ENCODE results near the gene SPOUT1.
"Not testable (repeated sequence)": the region's sequence is repeated elsewhere in the genome, so short reads cannot be mapped to it uniquely, and the experiment has no call there.

SPOUT1 gene

GRCh38 chr9:128829477-128830251 lies at the start of gene SPOUT1:
Gene SPOUT1 (minus strand): TSS chr9:128829794. CDS start chr9:128829780, 14 bp downstream.
- DNase-seq (ENCODE audit: low read depth in 1 of 2, low spot score in 1 of 2) = peak; percentile 86 to 93

- no peak for DNase-seq (ENCODE audit: low read depth in 1 of 2, low spot score in 1 of 2)
Measured at GRCh38 chr9:128877852-128878251, 48.3 kb upstream of the SPOUT1 start.

GRCh38 chr9:128870941-128871265 lies 41.3 kb upstream of the SPOUT1 start:
- not testable (repeated sequence) for DNase-seq (ENCODE audit: low read depth in 1 of 2, low spot score in 1 of 2)

GRCh38 chr9:128870128-128870940 lies 40.7 kb upstream of the SPOUT1 start:
- DNase-seq (ENCODE audit: low read depth in 1 of 2, low spot score in 1 of 2) = no peak

GRCh38 chr9:128863647-128864046 lies 34.1 kb upstream of the SPOUT1 start:
- DNase-seq (ENCODE audit: low read depth in 1 of 2, low spot score in 1 of 2) = peak; percentile 77 to 83

GRCh38 chr9:128862401-128862851 lies 32.8 kb upstream of the SPOUT1 start:
- DNase-seq (ENCODE audit: low read depth in 1 of 2, low spot score in 1 of 2) = no peak

GRCh38 chr9:128861501-128861900 lies 31.9 kb upstream of the SPOUT1 start:
- DNase-seq (ENCODE audit: low read depth in 1 of 2, low spot score in 1 of 2) = no peak

GRCh38 chr9:128860937-128861336 lies 31.3 kb upstream of the SPOUT1 start:
- DNase-seq (ENCODE audit: low read depth in 1 of 2, low spot score in 1 of 2) = no peak

GRCh38 chr9:128858476-128858875 lies 28.9 kb upstream of the SPOUT1 start:
- DNase-seq (ENCODE audit: low read depth in 1 of 2, low spot score in 1 of 2) = not testable (repeated sequence)

- DNase-seq (ENCODE audit: low read depth in 1 of 2, low spot score in 1 of 2) = not testable (repeated sequence)
Measured at GRCh38 chr9:128854454-128854853, 24.9 kb upstream of the SPOUT1 start.

GRCh38 chr9:128852646-128853045 lies 23.1 kb upstream of the SPOUT1 start:
- not testable (repeated sequence) for DNase-seq (ENCODE audit: low read depth in 1 of 2, low spot score in 1 of 2)

GRCh38 chr9:128851779-128852600 lies 22.4 kb upstream of the SPOUT1 start:
- not testable (repeated sequence) for DNase-seq (ENCODE audit: low read depth in 1 of 2, low spot score in 1 of 2)

GRCh38 chr9:128851024-128851423 lies 21.4 kb upstream of the SPOUT1 start:
- not testable (repeated sequence) for DNase-seq (ENCODE audit: low read depth in 1 of 2, low spot score in 1 of 2)

GRCh38 chr9:128847803-128848202 lies 18.2 kb upstream of the SPOUT1 start:
- DNase-seq (ENCODE audit: low read depth in 1 of 2, low spot score in 1 of 2) = no peak

- no peak for DNase-seq (ENCODE audit: low read depth in 1 of 2, low spot score in 1 of 2)
Measured at GRCh38 chr9:128846680-128847030, 17.1 kb upstream of the SPOUT1 start.

- no peak for DNase-seq (ENCODE audit: low read depth in 1 of 2, low spot score in 1 of 2)
Measured at GRCh38 chr9:128845186-128845931, 15.8 kb upstream of the SPOUT1 start.

GRCh38 chr9:128843171-128843570 lies 13.6 kb upstream of the SPOUT1 start:
- DNase-seq (ENCODE audit: low read depth in 1 of 2, low spot score in 1 of 2) = not testable (repeated sequence)

GRCh38 chr9:128841694-128842492 lies 12.3 kb upstream of the SPOUT1 start:
- no peak for DNase-seq (ENCODE audit: low read depth in 1 of 2, low spot score in 1 of 2)

- DNase-seq (ENCODE audit: low read depth in 1 of 2, low spot score in 1 of 2) = no peak
Measured at GRCh38 chr9:128840524-128840923, 10.9 kb upstream of the SPOUT1 start.

- DNase-seq (ENCODE audit: low read depth in 1 of 2, low spot score in 1 of 2) = no peak
Measured at GRCh38 chr9:128838338-128838737, 8.7 kb upstream of the SPOUT1 start.

All from activated CD4-positive, alpha-beta T cell treated with anti-CD3 and anti-CD28 coated beads, Interleukin-2, amount 50 U/mL, for 24 hours (primary cell).